Breast epithelium (tissue), 4 donors: ENCODE results near the gene PLTP. TPM values are rescaled to one million over a fixed set of nuclear protein-coding genes. Genes with fewer than 3 reads are reported as not detected.

Experiments used
- DNase-seq, 2 donors: peaks; one replicate each; pipeline ENCODE4 v3.0.0-alpha.2; 2019; ENCODE audit warnings: low spot score in 2 of 2
- H3K27ac ChIP-seq, 2 donors: fragments of 200-600 bp; sonication (generic) in 1 of 2; one replicate each; pipeline ENCODE4 v1.5.1; 2016 to 2019; ENCODE audit warnings: mild to moderate bottlenecking in 1 of 2
- H3K27me3 ChIP-seq, 2 donors: fragments of 200-600 bp; sonication (generic) in 1 of 2; one replicate each; pipeline versions ENCODE4 v1.5.1 to v1.6.0; 2017 to 2019; ENCODE audit warnings: control low read depth in 1 of 2, mild to moderate bottlenecking in 1 of 2
- H3K36me3 ChIP-seq: fragments of 200-600 bp; one replicate; pipeline ENCODE4 v1.5.1; 2019
- H3K4me1 ChIP-seq, 2 donors: fragments of 200-600 bp; sonication (generic); one replicate each; pipeline ENCODE4 v1.5.1; 2016 to 2019; ENCODE audit warnings: control low read depth in 1 of 2
- H3K4me3 ChIP-seq, 3 donors: fragments of 200-600 bp; sonication (generic); 1 replicate in 2 of 3; 2 replicates in 1 of 3; pipeline ENCODE4 v1.5.1; 2016 to 2019; ENCODE audit warnings: mild to moderate bottlenecking in 3 of 3, moderate library complexity in 2 of 3
- H3K9me3 ChIP-seq, 2 donors: fragments of 200-600 bp; sonication (generic) in 1 of 2; one replicate each; pipeline ENCODE4 v1.5.1; 2016 to 2019; ENCODE audit warnings: control low read depth in 1 of 2
- CTCF ChIP-seq, 3 donors: fragments of 450-650 bp; IDR thresholded peaks; one replicate each; pipeline ENCODE4 v1.5.1; 2016 to 2017; ENCODE audit warnings: antibody characterized with exemption in 3 of 3, mild to moderate bottlenecking in 3 of 3, moderate library complexity in 3 of 3
- POLR2A ChIP-seq: fragments of 450-650 bp; IDR thresholded peaks from one replicate; pipeline ENCODE4 v1.6.1; 2016; ENCODE audit warnings: antibody characterized with exemption, mild to moderate bottlenecking, moderate library complexity
- POLR2AphosphoS5 ChIP-seq, 3 donors: sonication (generic); formaldehyde crosslinking; IDR thresholded peaks; one replicate each; pipeline ENCODE4 v1.6.1; 2017; ENCODE audit warnings: antibody characterized with exemption in 3 of 3
- intact Hi-C: fragments of 100-400 bp; cut with DNase I; formaldehyde crosslinking; loops from one replicate; pipeline ENCODE4 v1.15.1; 2023; ENCODE audit warnings: low total_unique reads
- total RNA-seq, 3 donors: library from RNA; depleted of rRNA; stranded (reverse); fragments of >200 nt; gene quantifications; one replicate each; pipeline ENCODE4 v1.1.0, GENCODE V29; 2016

The PLTP gene
- total RNA-seq, 3 donors from 2014 or later, result 78.3 to 405 (median 100.0) TPM

- Histone ChIP-seq H3K4me3 (no peak overlapping the region), H3K36me3 (no peaks in the 10 kb centered on the region), H3K27me3 (no peaks in the 10 kb centered on the region), H3K27ac (no peak overlapping the region), H3K9me3 (no peaks in the 10 kb centered on the region), H3K4me1 (peaks cover 0 to 5% of the 10 kb centered on the region in 2 donors)
- TF ChIP-seq POLR2AphosphoS5 (IDR thresholded peaks at IDR 0.05) (no peak), POLR2A (no peak), CTCF (IDR thresholded peaks at IDR 0.05) (no peak)
- intact Hi-C loops, result no loop called here
- DNase-seq, result no peak
Observed at GRCh38 chr20:45861221-45862075, 50.5 kb downstream of the PLTP start.

GRCh38 chr20:45860560-45861220 lies 51.3 kb downstream of the PLTP start:
- DNase-seq, result no peak
- no peak overlapping the region for H3K27ac ChIP-seq
- intact Hi-C loops, result no loop called here
- no peak for TF ChIP-seq POLR2AphosphoS5 (IDR thresholded peaks at IDR 0.05)
- no peak for TF ChIP-seq POLR2A
- no peak for TF ChIP-seq CTCF (IDR thresholded peaks at IDR 0.05)
- no peaks in the 10 kb centered on the region for H3K27me3 ChIP-seq
- H3K4me1 ChIP-seq, result peaks cover 0 to 8% of the 10 kb centered on the region in 2 donors
- no peaks in the 10 kb centered on the region for H3K36me3 ChIP-seq
- no peak overlapping the region for H3K4me3 ChIP-seq
- no peaks in the 10 kb centered on the region for H3K9me3 ChIP-seq

- intact Hi-C loops, result no loop called here
Observed at GRCh38 chr20:45859916-45860315, 52.0 kb downstream of the PLTP start.

GRCh38 chr20:45857882-45858216 lies 54.1 kb downstream of the PLTP start:
- Histone ChIP-seq H3K27ac (peak overlapping the region; percentile 81 to 86), H3K4me1 (peaks cover 0 to 17% of the 10 kb centered on the region in 2 donors), H3K27me3 (no peaks in the 10 kb centered on the region), H3K9me3 (no peaks in the 10 kb centered on the region), H3K4me3 (peak overlapping the region; percentile 78 to 92 (median 88)), H3K36me3 (no peaks in the 10 kb centered on the region)
- intact Hi-C loops, result no loop called here
- no peak for DNase-seq
- TF ChIP-seq POLR2AphosphoS5 (IDR thresholded peaks at IDR 0.05) (no peak), CTCF (IDR thresholded peaks at IDR 0.05) (no peak), POLR2A (no peak)

More at GRCh38 chr20:45859916-45860315, 52.0 kb downstream of the PLTP start:
- Histone ChIP-seq H3K4me1 (peaks cover 0 to 16% of the 10 kb centered on the region in 2 donors), H3K36me3 (no peaks in the 10 kb centered on the region), H3K27me3 (no peaks in the 10 kb centered on the region), H3K27ac (no peak overlapping the region), H3K9me3 (no peaks in the 10 kb centered on the region), H3K4me3 (no peak overlapping the region)
- DNase-seq, result no peak
- TF ChIP-seq CTCF (IDR thresholded peaks at IDR 0.05), result no peak
- TF ChIP-seq POLR2AphosphoS5 (IDR thresholded peaks at IDR 0.05), result no peak
- TF ChIP-seq POLR2A, result no peak
